H1 (cell line): ENCODE data around the gene SLC9A3. TPM values are rescaled to one million over a fixed set of nuclear protein-coding genes. Genes with fewer than 3 reads are reported as not detected.

ENCODE experiments used
- CTCF ChIA-PET: fragments of 300-600 bp; sonication (Branson Sonifier 250); formaldehyde crosslinking; loops from one replicate; lab custom pipeline; 2021; ENCODE audit not compliant: partially characterized antibody; lab: Charles Lee
- POLR2A ChIA-PET: fragments of 300-600 bp; sonication (Branson Sonifier 250); formaldehyde crosslinking; loops from one replicate; lab custom pipeline; 2021; ENCODE audit warnings: inconsistent platforms; ENCODE audit not compliant: partially characterized antibody; lab: Charles Lee
- DNase-seq, 2 experiments: peaks; one replicate each; pipeline versions ENCODE4 v3.0.0 to v3.0.0-alpha.2; 2010 to 2022; ENCODE audit warnings: low spot score in 2 of 2, low read depth in 1 of 2, mixed read lengths in 1 of 2
- FAIRE-seq: peaks from 2 replicates; lab custom pipeline; 2011; peaks lifted over from hg19 to GRCh38; lab: Jason Lieb, UNC
- H2AFZ ChIP-seq: 2 replicates; pipeline ENCODE4 v1.8.1; 2012; ENCODE audit warnings: low read length, inconsistent platforms
- H2AK5ac ChIP-seq: 2 replicates; pipeline ENCODE4 v1.6.1; 2013; ENCODE audit warnings: low read depth, low read length
- H2BK120ac ChIP-seq: replicated peaks from 2 replicates; pipeline ENCODE3; 2013; ENCODE audit warnings: low read depth, low read length, inconsistent platforms
- H2BK12ac ChIP-seq: 2 replicates; pipeline ENCODE4 v1.6.1; 2013; ENCODE audit warnings: low read depth, low read length
- H2BK15ac ChIP-seq: 2 replicates; pipeline ENCODE4 v1.6.1; 2013; ENCODE audit warnings: low read length
- H2BK20ac ChIP-seq: 2 replicates; pipeline ENCODE4 v1.6.1; 2013; ENCODE audit warnings: low read length
- H2BK5ac ChIP-seq: 2 replicates; pipeline ENCODE4 v1.6.1; 2013; ENCODE audit warnings: low read depth, low read length
- H3K14ac ChIP-seq: 2 replicates; pipeline ENCODE4 v1.6.1; 2013; ENCODE audit warnings: inconsistent platforms; ENCODE audit not compliant: insufficient read length
- H3K18ac ChIP-seq: 2 replicates; pipeline ENCODE4 v1.6.1; 2013; ENCODE audit warnings: low read length; ENCODE audit errors: extremely low read depth
- H3K23ac ChIP-seq: 2 replicates; pipeline ENCODE4 v1.6.1; 2013; ENCODE audit warnings: inconsistent platforms; ENCODE audit not compliant: insufficient read length
- H3K23me2 ChIP-seq: 2 replicates; pipeline ENCODE4 v1.6.1; 2013; ENCODE audit warnings: low read depth, low read length
- H3K27ac ChIP-seq: 2 replicates; pipeline ENCODE4 v1.6.1; 2011; ENCODE audit warnings: low read depth, low read length, inconsistent platforms
- H3K27me3 ChIP-seq, 4 experiments: replicated peaks in 1 of 4; 1 replicate in 1 of 4; 2 replicates in 3 of 4; pipeline versions ENCODE4 v1.6.1 to v1.8.1; 2011 to 2013; ENCODE audit warnings: low read length in 3 of 4, mild to moderate bottlenecking in 3 of 4, inconsistent platforms in 2 of 4, mixed read lengths in 2 of 4, moderate library complexity in 1 of 4; ENCODE audit not compliant: control insufficient read depth in 3 of 4, insufficient read depth in 3 of 4; ENCODE audit errors: extremely low read depth in 1 of 4
- H3K36me3 ChIP-seq, 4 experiments: 2 replicates each; pipeline versions ENCODE4 v1.6.1 to v1.8.1; 2011 to 2013; ENCODE audit warnings: mild to moderate bottlenecking in 4 of 4, low read length in 3 of 4, moderate library complexity in 2 of 4, control low read depth in 1 of 4, inconsistent platforms in 1 of 4; ENCODE audit not compliant: insufficient read depth in 4 of 4, control insufficient read depth in 2 of 4
- H3K4ac ChIP-seq: replicated peaks from 2 replicates; pipeline ENCODE3; 2013; ENCODE audit warnings: low read length, low read depth, mixed read lengths, inconsistent platforms; ENCODE audit not compliant: insufficient read length
- H3K4me1 ChIP-seq, 4 experiments: replicated peaks in 1 of 4; 1 replicate in 1 of 4; 2 replicates in 3 of 4; pipeline versions ENCODE4 v1.6.1 to v1.8.1; 2011 to 2013; ENCODE audit warnings: low read length in 3 of 4, inconsistent platforms in 2 of 4, mixed read lengths in 1 of 4; ENCODE audit not compliant: insufficient read depth in 4 of 4, control insufficient read depth in 3 of 4
- H3K4me2 ChIP-seq, 2 experiments: 2 replicates each; pipeline versions ENCODE4 v1.6.1 to v1.8.1; 2011 to 2013; ENCODE audit warnings: low read depth in 2 of 2, low read length in 2 of 2, control low read depth in 1 of 2, inconsistent platforms in 1 of 2, mild to moderate bottlenecking in 1 of 2; ENCODE audit not compliant: insufficient read depth in 1 of 2
- H3K4me3 ChIP-seq, 4 experiments: fragments of 200-600, 300-600 bp in 1 of 4; sonication (generic), shearing (Covaris generic), sonication (Bioruptor Twin) in 1 of 4; 2 replicates each; pipeline versions ENCODE4 v1.5.1 to v1.8.1; 2011 to 2016; ENCODE audit warnings: low read length in 4 of 4, low read depth in 3 of 4, control low read depth in 2 of 4, inconsistent platforms in 2 of 4, mild to moderate bottlenecking in 2 of 4, mixed read lengths in 1 of 4, moderate library complexity in 1 of 4; ENCODE audit not compliant: insufficient read depth in 2 of 4; ENCODE audit errors: extremely low read depth in 1 of 4
- H3K56ac ChIP-seq: replicated peaks from 2 replicates; pipeline ENCODE3; 2013; ENCODE audit warnings: low read depth, mild to moderate bottlenecking, mixed read lengths, low read length, inconsistent platforms; ENCODE audit not compliant: insufficient read length
- H3K79me1 ChIP-seq: 2 replicates; pipeline ENCODE4 v1.6.1; 2013; ENCODE audit warnings: low read depth, low read length, control low read depth
- H3K79me2 ChIP-seq, 2 experiments: 2 replicates each; pipeline versions ENCODE4 v1.6.1 to v1.8.1; 2012 to 2013; ENCODE audit warnings: low read length in 2 of 2, mild to moderate bottlenecking in 2 of 2, inconsistent platforms in 1 of 2; ENCODE audit not compliant: insufficient read depth in 2 of 2, control insufficient read depth in 1 of 2
- H3K9ac ChIP-seq, 4 experiments: replicated peaks in 1 of 4; 1 replicate in 1 of 4; 2 replicates in 3 of 4; pipeline versions ENCODE4 v1.6.1 to v1.8.1; 2011 to 2013; ENCODE audit warnings: low read depth in 3 of 4, low read length in 3 of 4, control low read depth in 2 of 4, mild to moderate bottlenecking in 2 of 4, moderate library complexity in 2 of 4, inconsistent platforms in 1 of 4; ENCODE audit errors: extremely low read depth in 1 of 4
- H3K9me3 ChIP-seq, 2 experiments: 2 replicates each; pipeline versions ENCODE4 v1.6.1 to v1.8.1; 2012 to 2013; ENCODE audit warnings: mild to moderate bottlenecking in 2 of 2, moderate library complexity in 2 of 2, control low read depth in 1 of 2, inconsistent platforms in 1 of 2, low read depth in 1 of 2, low read length in 1 of 2, mixed read lengths in 1 of 2; ENCODE audit not compliant: insufficient read depth in 2 of 2
- H4K20me1 ChIP-seq, 2 experiments: replicated peaks in 1 of 2; 2 replicates each; pipeline versions ENCODE3 to v1.8.1; 2011 to 2013; ENCODE audit warnings: inconsistent platforms in 2 of 2, low read length in 2 of 2, mild to moderate bottlenecking in 1 of 2; ENCODE audit not compliant: insufficient read depth in 2 of 2, control insufficient read depth in 1 of 2
- H4K5ac ChIP-seq: 2 replicates; pipeline ENCODE4 v1.6.1; 2013; ENCODE audit warnings: low read length, low read depth, mixed read lengths, inconsistent platforms; ENCODE audit not compliant: insufficient read length
- H4K8ac ChIP-seq: 2 replicates; pipeline ENCODE4 v1.8.0; 2013; ENCODE audit warnings: mild to moderate bottlenecking, moderate library complexity, low read length, inconsistent platforms; ENCODE audit not compliant: insufficient read depth; ENCODE audit errors: extremely low read depth
- H4K91ac ChIP-seq: replicated peaks from 2 replicates; pipeline ENCODE3; 2013; ENCODE audit warnings: low read length, mixed read lengths, inconsistent platforms; ENCODE audit not compliant: insufficient read length
- RNF2 ChIP-seq: fragments of 200-900, 300-1000 bp; sonication (generic); IDR thresholded peaks from 2 replicates; pipeline ENCODE4 v1.7.1; 2016; ENCODE audit warnings: borderline replicate concordance, low read depth, mild to moderate bottlenecking, antibody characterized with exemption, low read length; ENCODE audit not compliant: poor library complexity, severe bottlenecking; ENCODE audit errors: missing control alignments
- WGBS, 2 experiments: shearing (Covaris generic) in 1 of 2; methylation state at CpG; one replicate each; pipeline versions ENCODE4 v1.1.6 to v1.1.7; 2013 to 2015; ENCODE audit warnings: low lambda C conversion rate in 2 of 2, mixed read lengths in 2 of 2, inconsistent platforms in 1 of 2, low coverage in 1 of 2, missing lambda C conversion rate in 1 of 2; ENCODE audit not compliant: insufficient replicate concordance in 2 of 2, insufficient coverage in 1 of 2, insufficient read length in 1 of 2; ENCODE audit errors: extremely low coverage in 1 of 2, missing lambda C conversion rate in 1 of 2; 5-methylcytosine and 5-hydroxymethylcytosine counted together
- polyA plus RNA-seq, 7 experiments: library from polyadenylated mRNA; depleted of rRNA in 3 of 7; stranded (reverse) in 5 of 7; unstranded in 2 of 7; fragments of >200 nt in 5 of 7; fragments of 200-250 nt in 2 of 7; gene quantifications; 1 replicate in 5 of 7; 2 replicates in 1 of 7; 4 replicates in 1 of 7; pipeline versions ENCODE4 v1.2.1 to v1.2.3, GENCODE V29; 2011 to 2013; ENCODE audit warnings: missing spikeins in 2 of 7, mixed read lengths in 2 of 7
- total RNA-seq: library from RNA; stranded (reverse); fragmentation: NEBNext Ultra II Directional; extraction: Animal tissue kit (Norgen Biotek cat#: 25700); gene quantifications from 2 replicates; pipeline ENCODE4 v1.2.1, GENCODE V29; 2021

Gene SLC9A3
- total and polyA plus RNA-seq, 2 of the 8 experiments (the other 6 are each of a cell fraction or from before 2014, with no cell fraction given): 0.95 to 1.0 TPM

- no peaks in the 10 kb centered on the region for H3K9me3 ChIP-seq
- H4K20me1 ChIP-seq: no peaks in the 10 kb centered on the region
- POLR2A ChIA-PET: no interaction called here
- TF ChIP-seq RNF2: no peak
- TF ChIP-seq, all 59 proteins: peak for 0
- DNase-seq (no peak), FAIRE-seq (no peak)
- no peak overlapping the region for H2BK120ac ChIP-seq
- H3K4me3 ChIP-seq: no peak overlapping the region
- H3K4ac ChIP-seq: no peak overlapping the region
- no peak overlapping the region for H3K23ac ChIP-seq
- no peak overlapping the region for H2AFZ ChIP-seq
- no peak overlapping the region for H2BK15ac ChIP-seq
- H3K4me2 ChIP-seq: no peak overlapping the region
- CTCF ChIA-PET: no interaction called here
- no peak overlapping the region for H2BK5ac ChIP-seq
- no peak overlapping the region for H4K91ac ChIP-seq
- no peaks in the 10 kb centered on the region for H3K36me3 ChIP-seq
- WGBS, 2 experiments: 93% methylated on average over 15 of the region's 23 CpGs; no CpG with 5 or more reads in 1 of the 2 experiments
- H3K9ac ChIP-seq: no peak overlapping the region
- no peak overlapping the region for H2BK20ac ChIP-seq
- H3K23me2 ChIP-seq: no peaks in the 10 kb centered on the region
- H4K5ac ChIP-seq: no peak overlapping the region
- H4K8ac ChIP-seq: no peak overlapping the region
- H3K27me3 ChIP-seq: peaks cover 0 to 4% (median 0%) of the 10 kb centered on the region in 4 experiments; a peak in 2 of 7 replicates
- H2BK12ac ChIP-seq: no peak overlapping the region
- no peak overlapping the region for H3K56ac ChIP-seq
- no peak overlapping the region for H3K14ac ChIP-seq
- H3K79me2 ChIP-seq: no peaks in the 10 kb centered on the region
- no peak overlapping the region for H3K18ac ChIP-seq
- H3K79me1 ChIP-seq: no peaks in the 10 kb centered on the region
- no peak overlapping the region for H2AK5ac ChIP-seq
- no peaks in the 10 kb centered on the region; a peak in 1 of 7 replicates for H3K4me1 ChIP-seq
- H3K27ac ChIP-seq: no peak overlapping the region
Measured at GRCh38 chr5:485946-486491, 38.2 kb downstream of the SLC9A3 start.
